ENCODE results near the gene CTNNB1.

DNA sequence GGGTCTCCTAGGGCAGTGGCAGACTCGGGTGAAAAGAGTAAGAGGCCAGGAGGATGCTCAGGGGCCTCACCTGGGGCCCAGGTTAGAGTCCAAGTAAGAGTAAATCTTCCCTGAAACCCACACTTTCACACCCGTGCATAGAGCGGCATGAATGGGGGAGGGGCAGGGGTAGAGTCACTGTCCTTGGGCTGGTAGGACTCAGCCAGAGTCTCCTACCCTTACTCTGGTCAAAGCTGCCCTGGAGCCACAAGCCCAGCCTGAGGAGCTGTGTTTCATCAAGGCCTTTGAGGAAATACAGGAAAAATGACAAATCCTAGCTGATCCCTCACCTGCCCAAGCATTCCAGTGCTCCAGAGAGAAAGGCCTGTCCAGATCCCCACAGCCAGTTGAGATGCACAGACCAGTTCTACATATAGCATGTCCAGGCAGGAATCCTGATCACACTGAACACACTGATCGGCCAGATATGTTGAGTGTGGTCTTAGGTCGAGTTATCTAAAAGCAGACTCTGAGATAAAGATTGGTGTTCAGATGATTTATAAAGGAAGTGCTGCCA lies 16.7 kb upstream of the CTNNB1 start:
- no peak for TF ChIP-seq SIN3A (IDR thresholded peaks at IDR 0.05; ENCODE audit: borderline replicate concordance, insufficient read depth, low read length)
- no peak for TF ChIP-seq POLR2AphosphoS5 (IDR thresholded peaks at IDR 0.05; ENCODE audit: low read depth, low read length)
- TF ChIP-seq, protein P1, sequence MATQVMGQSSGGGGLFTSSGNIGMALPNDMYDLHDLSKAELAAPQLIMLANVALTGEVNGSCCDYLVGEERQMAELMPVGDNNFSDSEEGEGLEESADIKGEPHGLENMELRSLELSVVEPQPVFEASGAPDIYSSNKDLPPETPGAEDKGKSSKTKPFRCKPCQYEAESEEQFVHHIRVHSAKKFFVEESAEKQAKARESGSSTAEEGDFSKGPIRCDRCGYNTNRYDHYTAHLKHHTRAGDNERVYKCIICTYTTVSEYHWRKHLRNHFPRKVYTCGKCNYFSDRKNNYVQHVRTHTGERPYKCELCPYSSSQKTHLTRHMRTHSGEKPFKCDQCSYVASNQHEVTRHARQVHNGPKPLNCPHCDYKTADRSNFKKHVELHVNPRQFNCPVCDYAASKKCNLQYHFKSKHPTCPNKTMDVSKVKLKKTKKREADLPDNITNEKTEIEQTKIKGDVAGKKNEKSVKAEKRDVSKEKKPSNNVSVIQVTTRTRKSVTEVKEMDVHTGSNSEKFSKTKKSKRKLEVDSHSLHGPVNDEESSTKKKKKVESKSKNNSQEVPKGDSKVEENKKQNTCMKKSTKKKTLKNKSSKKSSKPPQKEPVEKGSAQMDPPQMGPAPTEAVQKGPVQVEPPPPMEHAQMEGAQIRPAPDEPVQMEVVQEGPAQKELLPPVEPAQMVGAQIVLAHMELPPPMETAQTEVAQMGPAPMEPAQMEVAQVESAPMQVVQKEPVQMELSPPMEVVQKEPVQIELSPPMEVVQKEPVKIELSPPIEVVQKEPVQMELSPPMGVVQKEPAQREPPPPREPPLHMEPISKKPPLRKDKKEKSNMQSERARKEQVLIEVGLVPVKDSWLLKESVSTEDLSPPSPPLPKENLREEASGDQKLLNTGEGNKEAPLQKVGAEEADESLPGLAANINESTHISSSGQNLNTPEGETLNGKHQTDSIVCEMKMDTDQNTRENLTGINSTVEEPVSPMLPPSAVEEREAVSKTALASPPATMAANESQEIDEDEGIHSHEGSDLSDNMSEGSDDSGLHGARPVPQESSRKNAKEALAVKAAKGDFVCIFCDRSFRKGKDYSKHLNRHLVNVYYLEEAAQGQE (IDR thresholded peaks at IDR 0.05; ENCODE audit: insufficient read depth in 1 of 2, low read depth in 2 of 2, low read length in 2 of 2), result no peak
- no peak for TF ChIP-seq TAF1 (IDR thresholded peaks at IDR 0.05; ENCODE audit: borderline replicate concordance, insufficient read depth, low read length)

Measured in PFSK-1 (cell line).